ENCODE measurements around the gene VGLL4.

DNA sequence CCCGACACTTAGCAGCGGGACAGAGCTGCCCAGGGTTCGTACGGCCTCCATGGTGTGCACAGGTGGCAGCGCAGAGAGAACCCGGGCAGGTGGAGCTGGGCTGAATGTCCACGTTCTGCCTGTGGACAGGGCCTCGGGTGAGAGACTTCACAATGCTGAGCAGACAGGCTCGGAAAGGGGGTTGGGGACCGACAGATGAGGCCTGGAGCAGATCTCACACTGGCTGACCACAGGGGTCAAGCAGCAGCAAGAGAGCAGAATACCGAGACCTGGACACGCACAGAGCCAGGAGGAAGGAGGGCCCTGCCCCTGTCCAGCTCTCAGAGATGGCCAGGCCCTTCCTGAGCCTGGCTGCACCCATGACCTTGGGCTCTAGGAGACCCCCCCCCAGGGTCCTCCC lies 83.0 kb downstream of the VGLL4 start:
- TF ChIP-seq, protein P1, sequence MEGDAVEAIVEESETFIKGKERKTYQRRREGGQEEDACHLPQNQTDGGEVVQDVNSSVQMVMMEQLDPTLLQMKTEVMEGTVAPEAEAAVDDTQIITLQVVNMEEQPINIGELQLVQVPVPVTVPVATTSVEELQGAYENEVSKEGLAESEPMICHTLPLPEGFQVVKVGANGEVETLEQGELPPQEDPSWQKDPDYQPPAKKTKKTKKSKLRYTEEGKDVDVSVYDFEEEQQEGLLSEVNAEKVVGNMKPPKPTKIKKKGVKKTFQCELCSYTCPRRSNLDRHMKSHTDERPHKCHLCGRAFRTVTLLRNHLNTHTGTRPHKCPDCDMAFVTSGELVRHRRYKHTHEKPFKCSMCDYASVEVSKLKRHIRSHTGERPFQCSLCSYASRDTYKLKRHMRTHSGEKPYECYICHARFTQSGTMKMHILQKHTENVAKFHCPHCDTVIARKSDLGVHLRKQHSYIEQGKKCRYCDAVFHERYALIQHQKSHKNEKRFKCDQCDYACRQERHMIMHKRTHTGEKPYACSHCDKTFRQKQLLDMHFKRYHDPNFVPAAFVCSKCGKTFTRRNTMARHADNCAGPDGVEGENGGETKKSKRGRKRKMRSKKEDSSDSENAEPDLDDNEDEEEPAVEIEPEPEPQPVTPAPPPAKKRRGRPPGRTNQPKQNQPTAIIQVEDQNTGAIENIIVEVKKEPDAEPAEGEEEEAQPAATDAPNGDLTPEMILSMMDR (IDR thresholded peaks at IDR 0.05), result no peak
- no peak for TF ChIP-seq POLR2AphosphoS5 (IDR thresholded peaks at IDR 0.05)
- TF ChIP-seq POLR2A (IDR thresholded peaks at IDR 0.05), result no peak
- no peak for TF ChIP-seq EP300 (IDR thresholded peaks at IDR 0.05)

Measured in gastroesophageal sphincter (tissue), 3 donors.